ENCODE results near the gene TMEM233. TPM values are rescaled to one million over a fixed set of nuclear protein-coding genes. Genes with fewer than 3 reads are reported as not detected.

TMEM233 gene
- total and polyA plus RNA-seq, 9 of the 15 experiments (the other 6 are each of a cell fraction or from before 2014, with no cell fraction given) = 0.04 to 0.17 (median 0.07) TPM; not detected in 2

GRCh38 chr12:119649202-119649808 lies 55.7 kb downstream of the TMEM233 start (continued):
- TF ChIP-seq CHD2 (IDR thresholded peaks at IDR 0.05; ENCODE audit: low read depth, low read length) (no peak), MYBL2 (IDR thresholded peaks at IDR 0.05; ENCODE audit: low read depth) (no peak), MYBL2 (CRISPR knock-in tag; IDR thresholded peaks at IDR 0.05; ENCODE audit: borderline replicate concordance) (no peak), SAFB (IDR thresholded peaks at IDR 0.05; ENCODE audit: borderline replicate concordance, low read depth, low read length) (no peak), RFX1 (IDR thresholded peaks at IDR 0.05) (no peak), MNT (conservative IDR thresholded peaks at IDR 0.05) (no peak), PHB (CRISPR knock-in tag; IDR thresholded peaks at IDR 0.05) (no peak), GABPA (tag; conservative IDR thresholded peaks at IDR 0.05; ENCODE audit: low read depth) (no peak), ADNP (tag; IDR thresholded peaks at IDR 0.05) (no peak), RREB1 (CRISPR knock-in tag; IDR thresholded peaks at IDR 0.05) (no peak), CEBPZ (IDR thresholded peaks at IDR 0.05; ENCODE audit: borderline replicate concordance, low read depth, low read length) (no peak), ZNF518B (CRISPR knock-in tag; IDR thresholded peaks at IDR 0.05) (no peak), SRSF7 (optimal IDR thresholded peaks at IDR 0.05; ENCODE audit: low read depth, low read length) (no peak), SMAD3 (CRISPR knock-in tag; conservative IDR thresholded peaks at IDR 0.05) (no peak)

Measured in K562 (cell line).